ENCODE measurements around the gene SPATA24. TPM values are rescaled to one million over a fixed set of nuclear protein-coding genes. Genes with fewer than 3 reads are reported as not detected.

The SPATA24 gene
- total and polyA plus RNA-seq, 2 of the 13 experiments (the other 11 are each of a cell fraction or from before 2014, with no cell fraction given) = 6.0 to 11.1 TPM

DNA sequence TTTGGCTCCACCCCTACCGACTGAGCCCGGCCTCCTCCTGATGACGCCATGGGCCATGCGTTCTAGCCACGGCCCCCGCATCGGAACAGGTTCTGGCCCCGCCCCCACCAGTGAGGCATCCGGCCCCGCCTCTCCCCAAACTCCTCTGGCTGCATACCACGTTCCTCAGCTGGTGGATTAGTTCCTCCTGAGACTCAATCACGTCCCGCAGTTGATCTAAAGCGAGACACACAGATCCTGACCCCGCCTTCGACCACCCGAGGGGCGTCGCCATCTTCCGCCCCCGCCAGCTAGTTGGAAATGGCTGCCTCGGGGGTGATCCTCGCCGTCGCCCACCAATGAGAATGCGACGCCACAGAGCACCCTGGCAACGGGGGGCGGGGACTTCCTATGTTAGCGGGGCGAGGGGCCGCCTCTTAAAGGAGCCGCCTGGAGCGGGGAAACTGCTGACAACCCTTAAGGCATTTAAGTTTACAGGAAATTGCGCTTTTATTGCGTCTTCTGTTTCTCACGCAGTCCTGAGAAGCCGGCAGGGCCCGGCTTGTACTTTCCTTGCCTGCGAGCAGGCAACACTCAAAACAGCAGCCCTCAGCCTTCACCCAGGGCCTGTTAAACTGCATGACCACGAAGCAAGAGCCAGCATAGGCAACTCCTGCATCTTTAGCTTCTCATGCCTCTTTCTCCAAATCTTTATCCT is at the start of gene SPATA24 (continued):
- TF ChIP-seq ZNF33A (CRISPR knock-in tag; IDR thresholded peaks at IDR 0.05; ENCODE audit: borderline replicate concordance) = no peak
- TF ChIP-seq STAT6 (CRISPR knock-in tag; IDR thresholded peaks at IDR 0.05; ENCODE audit: borderline replicate concordance) = no peak
- no peak for TF ChIP-seq ZNF678 (CRISPR knock-in tag; IDR thresholded peaks at IDR 0.05)
- TF ChIP-seq ZNF501 (CRISPR knock-in tag; IDR thresholded peaks at IDR 0.05) = peak; percentile 73
- TF ChIP-seq ZNF34 (CRISPR knock-in tag; IDR thresholded peaks at IDR 0.05; ENCODE audit: borderline replicate concordance) = no peak
- TF ChIP-seq ZNF350 (CRISPR knock-in tag; IDR thresholded peaks at IDR 0.05; ENCODE audit: borderline replicate concordance, low read depth) = 0 out of 2 replicates have a peak, but pooled peaks have one; percentile 64
- TF ChIP-seq MNT (IDR thresholded peaks at IDR 0.05) = peak; percentile 53; the same call in 1 of the 2 replicates
- 0 out of 2 replicates have a peak, but pooled peaks have one; percentile 33 for TF ChIP-seq ZNF772 (CRISPR knock-in tag; IDR thresholded peaks at IDR 0.05)
- peak; percentile 46; the same call in 1 of the 2 replicates for TF ChIP-seq RFXANK (CRISPR knock-in tag; IDR thresholded peaks at IDR 0.05)
- 0 out of 2 replicates have a peak, but pooled peaks have one; percentile 26 for TF ChIP-seq NKX3-1 (CRISPR knock-in tag; IDR thresholded peaks at IDR 0.05)
- TF ChIP-seq, protein P1, sequence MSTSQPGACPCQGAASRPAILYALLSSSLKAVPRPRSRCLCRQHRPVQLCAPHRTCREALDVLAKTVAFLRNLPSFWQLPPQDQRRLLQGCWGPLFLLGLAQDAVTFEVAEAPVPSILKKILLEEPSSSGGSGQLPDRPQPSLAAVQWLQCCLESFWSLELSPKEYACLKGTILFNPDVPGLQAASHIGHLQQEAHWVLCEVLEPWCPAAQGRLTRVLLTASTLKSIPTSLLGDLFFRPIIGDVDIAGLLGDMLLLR (CRISPR knock-in tag; IDR thresholded peaks at IDR 0.05) = 0 out of 2 replicates have a peak, but pooled peaks have one; percentile 31
- TF ChIP-seq YEATS4 (CRISPR knock-in tag; IDR thresholded peaks at IDR 0.05; ENCODE audit: borderline replicate concordance) = peak; percentile 75
- 0 out of 2 replicates have a peak, but pooled peaks have one; percentile 74 for TF ChIP-seq SMAD9 (CRISPR knock-in tag; IDR thresholded peaks at IDR 0.05)
- TF ChIP-seq ZNF546 (CRISPR knock-in tag; conservative IDR thresholded peaks at IDR 0.05) = no peak
- TF ChIP-seq ZNF251 (CRISPR knock-in tag; IDR thresholded peaks at IDR 0.05) = no peak
- TF ChIP-seq MAZ (IDR thresholded peaks at IDR 0.05; ENCODE audit: borderline replicate concordance, low read depth, low read length) = peak; percentile 75
- peak; percentile 63; the same call in 1 of the 2 replicates for TF ChIP-seq MAZ (CRISPR knock-in tag; IDR thresholded peaks at IDR 0.05; ENCODE audit: low read depth)
- no peak for TF ChIP-seq CHD2 (IDR thresholded peaks at IDR 0.05; ENCODE audit: low read depth, low read length)
- TF ChIP-seq, protein P2, sequence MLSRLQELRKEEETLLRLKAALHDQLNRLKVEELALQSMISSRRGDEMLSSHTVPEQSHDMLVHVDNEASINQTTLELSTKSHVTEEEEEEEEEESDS (CRISPR knock-in tag; IDR thresholded peaks at IDR 0.05; ENCODE audit: borderline replicate concordance) = no peak
- TF ChIP-seq MED1 (CRISPR knock-in tag; IDR thresholded peaks at IDR 0.05) = 0 out of 2 replicates have a peak, but pooled peaks have one; percentile 18
- no peak for TF ChIP-seq MTF1 (CRISPR knock-in tag; IDR thresholded peaks at IDR 0.05)
- no peak for TF ChIP-seq SMYD3 (CRISPR knock-in tag; IDR thresholded peaks at IDR 0.05)
- no peak for TF ChIP-seq ZNF605 (CRISPR knock-in tag; IDR thresholded peaks at IDR 0.05)
- peak; percentile 26; the same call in 1 of the 2 replicates for TF ChIP-seq ZNF777 (CRISPR knock-in tag; IDR thresholded peaks at IDR 0.05)
- TF ChIP-seq, protein P3, sequence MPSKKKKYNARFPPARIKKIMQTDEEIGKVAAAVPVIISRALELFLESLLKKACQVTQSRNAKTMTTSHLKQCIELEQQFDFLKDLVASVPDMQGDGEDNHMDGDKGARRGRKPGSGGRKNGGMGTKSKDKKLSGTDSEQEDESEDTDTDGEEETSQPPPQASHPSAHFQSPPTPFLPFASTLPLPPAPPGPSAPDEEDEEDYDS (CRISPR knock-in tag; IDR thresholded peaks at IDR 0.05) = peak; percentile 32; the same call in 1 of the 2 replicates
- 0 out of 2 replicates have a peak, but pooled peaks have one; percentile 16 for TF ChIP-seq KMT2A (CRISPR knock-in tag; IDR thresholded peaks at IDR 0.05)

All from HepG2 (cell line).